ENCODE measurements around the gene STK32B.

- no peak for TF ChIP-seq CTCF (IDR thresholded peaks at IDR 0.05)
- TF ChIP-seq POLR2AphosphoS5 (IDR thresholded peaks at IDR 0.05), result no peak
These were observed 396.5 kb downstream of the STK32B start for GRCh38 chr4:5447755-5448154.
